GM23338 (cell line): ENCODE data around the gene PAX3. TPM values are rescaled to one million over a fixed set of nuclear protein-coding genes. Genes with fewer than 3 reads are reported as not detected.

ENCODE experiments used
- ATAC-seq: fragments of 200-7000 bp; cut with Tn5 transposase; 3 replicates; pipeline ENCODE4 v1.9.1; 2020
- DNase-seq: peaks from one replicate; pipeline ENCODE4 v3.0.0-alpha.2; 2015; ENCODE audit warnings: low spot score
- H2AFZ ChIP-seq: fragments of 200-600 bp; sonication (generic); 2 replicates; pipeline ENCODE4 v1.8.0; 2016; ENCODE audit warnings: antibody characterized with exemption, mild to moderate bottlenecking, moderate library complexity
- H3F3A ChIP-seq: fragments of 200-600 bp; sonication (generic); replicated peaks from 2 replicates; pipeline ENCODE4 v1.8.0; 2017; ENCODE audit warnings: antibody characterized with exemption, mixed run types, low read depth
- H3K27ac ChIP-seq: fragments of 200-600 bp; sonication (generic); 2 replicates; pipeline ENCODE4 v1.6.1; 2016; ENCODE audit warnings: low read depth
- H3K27me3 ChIP-seq: fragments of 200-600 bp; sonication (generic); 2 replicates; pipeline ENCODE4 v1.8.0; 2016; ENCODE audit warnings: mild to moderate bottlenecking, mixed run types, moderate library complexity; ENCODE audit not compliant: insufficient read depth
- H3K36me3 ChIP-seq: fragments of 200-600 bp; sonication (generic); 2 replicates; pipeline ENCODE4 v1.8.0; 2016; ENCODE audit warnings: mild to moderate bottlenecking; ENCODE audit not compliant: insufficient read depth
- H3K4me1 ChIP-seq: fragments of 200-600 bp; sonication (generic); 2 replicates; pipeline ENCODE4 v1.8.0; 2016; ENCODE audit warnings: mild to moderate bottlenecking, moderate library complexity; ENCODE audit not compliant: insufficient read depth
- H3K4me2 ChIP-seq: fragments of 200-600 bp; sonication (generic); 2 replicates; pipeline ENCODE4 v1.7.1; 2017; ENCODE audit warnings: mixed run types
- H3K4me3 ChIP-seq: fragments of 200-600 bp; sonication (generic); 2 replicates; pipeline ENCODE4 v1.6.1; 2016; ENCODE audit warnings: mixed run types
- H3K79me2 ChIP-seq: fragments of 200-600 bp; sonication (generic); replicated peaks from 2 replicates; pipeline ENCODE4 v1.8.0; 2017; ENCODE audit warnings: mild to moderate bottlenecking; ENCODE audit not compliant: insufficient read depth
- H3K9me2 ChIP-seq: fragments of 200-600 bp; sonication (generic); 2 replicates; pipeline ENCODE4 v1.8.0; 2017; ENCODE audit not compliant: insufficient read depth
- H4K20me1 ChIP-seq: fragments of 200-600 bp; sonication (generic); replicated peaks from 2 replicates; pipeline ENCODE4 v1.8.0; 2017; ENCODE audit warnings: mild to moderate bottlenecking; ENCODE audit not compliant: insufficient read depth
- H3K27ac Mint-ChIP-seq: 2 replicates; pipeline ENCODE4 v1.8.0; 2020; ENCODE audit warnings: inconsistent platforms, mild to moderate bottlenecking, moderate library complexity, mixed read lengths
- H3K27me3 Mint-ChIP-seq: 3 replicates; pipeline ENCODE4 v1.8.0; 2022; ENCODE audit warnings: low read depth, mild to moderate bottlenecking, moderate library complexity, mixed read lengths, inconsistent platforms; ENCODE audit not compliant: insufficient read depth, poor library complexity
- H3K36me3 Mint-ChIP-seq: 3 replicates; pipeline ENCODE4 v1.8.0; 2021; ENCODE audit warnings: low read depth, mild to moderate bottlenecking, inconsistent platforms, moderate library complexity, mixed read lengths
- H3K4me1 Mint-ChIP-seq: 3 replicates; pipeline ENCODE4 v1.8.0; 2020; ENCODE audit warnings: mild to moderate bottlenecking, inconsistent platforms, mixed read lengths
- H3K4me3 Mint-ChIP-seq: 3 replicates; pipeline ENCODE4 v1.8.0; 2021; ENCODE audit warnings: moderate library complexity, mild to moderate bottlenecking, inconsistent platforms, mixed read lengths
- H3K9me3 Mint-ChIP-seq: 3 replicates; pipeline ENCODE4 v1.8.0; 2020; ENCODE audit warnings: moderate library complexity, mild to moderate bottlenecking, inconsistent platforms, mixed read lengths
- CTCF ChIP-seq, 2 experiments: fragments of 200-600 bp in 1 of 2; sonication (generic) in 1 of 2; conservative IDR thresholded peaks; 2 replicates each; pipeline versions ENCODE4 v1.5.1 to v1.6.1; 2016 to 2017; ENCODE audit warnings: antibody characterized with exemption in 2 of 2, low read depth in 2 of 2, mild to moderate bottlenecking in 2 of 2, moderate library complexity in 1 of 2
- ETS1 ChIP-seq: IDR thresholded peaks from 2 replicates; pipeline ENCODE4 v1.6.1; 2016; ENCODE audit warnings: antibody characterized with exemption
- EZH2 ChIP-seq: fragments of 200-600 bp; sonication (generic); IDR thresholded peaks from one replicate; pipeline ENCODE4 v1.8.0; 2017; ENCODE audit warnings: antibody characterized with exemption, mild to moderate bottlenecking, low read depth; ENCODE audit not compliant: unreplicated experiment
- EZH2phosphoT487 ChIP-seq: fragments of 200-600 bp; sonication (generic); IDR thresholded peaks from one replicate; pipeline ENCODE4 v1.8.1; 2018; ENCODE audit warnings: antibody characterized with exemption; ENCODE audit not compliant: unreplicated experiment
- NANOG ChIP-seq: IDR thresholded peaks from 2 replicates; pipeline ENCODE4 v1.6.1; 2016; ENCODE audit warnings: antibody characterized with exemption, borderline replicate concordance
- POLR2AphosphoS5 ChIP-seq: IDR thresholded peaks from 2 replicates; pipeline ENCODE4 v1.6.1; 2016; ENCODE audit warnings: antibody characterized with exemption, low read depth
- REST ChIP-seq: IDR thresholded peaks from one replicate; pipeline ENCODE4 v1.6.1; 2018; ENCODE audit warnings: antibody characterized with exemption; ENCODE audit not compliant: unreplicated experiment
- STAT1 ChIP-seq: IDR thresholded peaks from one replicate; pipeline ENCODE4 v1.6.1; 2016; ENCODE audit warnings: antibody characterized with exemption; ENCODE audit not compliant: unreplicated experiment
- ZNF114 ChIP-seq: fragments of 250-450 bp; sonication (Bioruptor Pico); IDR thresholded peaks from 2 replicates; pipeline ENCODE4 v1.5.0; 2020; ENCODE audit warnings: mild to moderate bottlenecking, moderate library complexity
- ZNF331 ChIP-seq: fragments of 250-450 bp; sonication (Bioruptor Pico); IDR thresholded peaks from 2 replicates; pipeline ENCODE4 v1.5.0; 2020; ENCODE audit warnings: low read depth, mild to moderate bottlenecking, moderate library complexity
- ZNF462 ChIP-seq: fragments of 250-450 bp; sonication (Bioruptor Pico); IDR thresholded peaks from 2 replicates; pipeline ENCODE4 v1.5.0; 2020; ENCODE audit warnings: mild to moderate bottlenecking, moderate library complexity
- polyA plus RNA-seq: library from polyadenylated mRNA; unstranded; fragments of >200 nt; fragmentation: Nextera tagmentation; extraction: Ambion mirVana; gene quantifications from 2 replicates; pipeline ENCODE4 v1.2.1, GENCODE V29; 2016
- total RNA-seq: library from RNA; depleted of rRNA; stranded (reverse); fragments of >200 nt; shearing (Covaris generic); gene quantifications from 2 replicates; pipeline ENCODE4 v1.2.3, GENCODE V29; 2014

The PAX3 gene
- total and polyA plus RNA-seq, 2 experiments from 2014 or later: not detected

DNA sequence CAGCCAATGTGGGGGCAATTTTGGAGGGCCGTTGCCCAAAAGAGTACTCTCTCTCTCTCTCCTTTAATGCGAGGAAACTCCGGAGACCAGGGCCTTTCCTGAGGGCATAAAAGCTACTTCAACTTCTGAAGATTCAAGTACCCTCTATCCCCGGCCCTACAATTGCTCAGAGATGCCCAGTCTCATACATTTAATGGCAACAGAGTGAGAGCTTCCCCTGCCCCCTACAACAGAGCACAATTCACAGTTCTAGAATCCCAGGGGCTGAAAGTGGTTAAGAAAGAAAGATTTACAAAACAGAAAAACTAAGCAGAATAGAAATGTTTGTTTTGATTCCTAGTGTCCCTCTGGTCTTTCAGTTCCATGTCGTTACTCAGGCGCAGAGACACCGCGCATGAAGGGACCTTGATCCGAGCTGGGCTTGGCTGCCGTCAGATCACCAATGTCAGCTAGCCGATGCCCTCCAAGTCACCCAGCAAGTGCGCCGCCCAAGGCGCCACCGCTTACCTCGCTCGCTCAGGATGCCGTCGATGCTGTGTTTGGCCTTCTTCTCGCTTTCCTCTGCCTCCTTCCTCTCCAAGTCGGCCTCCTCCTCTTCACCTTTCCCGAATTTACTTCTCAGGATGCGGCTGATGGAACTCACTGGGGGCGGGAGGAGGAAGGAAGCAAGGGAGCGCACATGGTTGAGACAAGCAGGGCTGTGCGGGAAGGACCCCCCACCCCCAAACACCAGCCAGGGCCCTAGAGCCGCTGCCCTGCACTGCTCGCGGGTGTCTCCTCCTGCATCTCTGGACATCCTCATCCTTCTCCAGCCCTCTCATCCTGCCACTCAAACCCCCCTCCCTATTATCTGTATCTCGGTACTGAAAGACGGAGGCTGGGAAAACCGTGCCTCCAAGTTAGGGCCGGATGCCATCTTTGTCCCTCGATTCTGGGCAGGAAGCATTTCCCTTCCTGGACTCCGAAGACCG is 4.9 kb downstream of the PAX3 start:
- Histone ChIP-seq H3K4me1 (peaks cover 76% of the 10 kb centered on the region), H3K4me3 (peak overlapping the region; percentile 43), H3K27ac (no peak overlapping the region), H3K36me3 (no peaks in the 10 kb centered on the region), H3K27me3 (peaks cover 100% of the 10 kb centered on the region), H3K9me2 (no peaks in the 10 kb centered on the region), H2AFZ (peak overlapping the region; percentile 47; the same call in 1 of the 2 replicates), H3K79me2 (no peaks in the 10 kb centered on the region), H4K20me1 (peaks cover 28% of the 10 kb centered on the region), H3F3A (peaks cover 46% of the 10 kb centered on the region), H3K4me2 (peak overlapping the region; percentile 74)
- Mint-ChIP-seq H3K4me3 (peak overlapping the region; percentile 46), H3K27me3 (peaks cover 97% of the 10 kb centered on the region), H3K9me3 (peaks cover 3% of the 10 kb centered on the region; the same call in 2 of the 3 replicates), H3K27ac (no peak overlapping the region), H3K36me3 (no peaks in the 10 kb centered on the region), H3K4me1 (peaks cover 81% of the 10 kb centered on the region)
- TF ChIP-seq STAT1 (no peak), EZH2phosphoT487 (peak; percentile 95), POLR2AphosphoS5 (no peak), CTCF (conservative IDR thresholded peaks at IDR 0.05; ENCODE audit: low read depth in 2 of 2) (no peak), EZH2 (peak; percentile 94), NANOG (no peak), ZNF462 (CRISPR knock-in tag) (no peak), REST (no peak), ZNF331 (no peak), ETS1 (no peak), ZNF114 (CRISPR knock-in tag) (no peak)
- DNase-seq (peak; percentile 63), ATAC-seq (no peak)
